ENCODE results near the gene FLRT2.

FLRT2 gene

DNA sequence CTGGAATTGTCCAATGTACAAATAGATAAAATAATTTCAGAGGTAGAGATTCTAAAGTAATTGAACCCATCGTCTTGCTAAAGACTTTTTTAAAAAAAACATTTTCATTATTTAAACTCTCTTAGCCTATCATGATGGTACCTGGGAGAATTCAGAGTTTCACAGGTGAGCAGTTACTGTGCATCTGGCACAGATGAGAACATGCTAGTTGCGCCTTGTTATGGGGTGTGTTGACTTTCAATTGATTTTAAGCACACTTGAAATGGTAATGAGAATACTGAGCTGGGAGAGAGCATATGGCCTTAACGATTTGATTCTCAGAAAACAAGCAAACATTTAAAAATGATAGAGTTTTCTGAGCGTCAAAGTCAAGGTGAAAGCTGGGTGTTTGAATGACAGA is 66.6 kb downstream of the FLRT2 start:
- no peak for DNase-seq (ENCODE audit: low spot score)

DNA sequence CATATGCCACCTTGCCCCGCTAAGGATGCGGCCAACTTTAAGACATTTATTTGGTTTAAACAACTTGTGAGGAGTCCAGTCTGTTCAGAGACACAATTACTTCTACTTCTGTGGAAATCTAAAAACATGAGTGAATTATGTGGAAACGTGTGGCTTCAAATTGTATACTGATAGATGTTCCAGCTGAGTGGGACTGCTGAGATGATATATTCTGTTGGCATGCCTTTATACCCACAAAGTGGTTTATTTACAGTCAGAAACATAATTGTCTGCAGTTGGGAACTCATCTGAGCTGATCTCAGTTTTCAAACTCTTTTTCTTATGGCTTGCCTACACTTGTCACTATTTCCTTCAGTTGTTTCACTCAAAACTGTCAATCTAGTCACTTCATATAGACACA is 67.8 kb downstream of the FLRT2 start:
- DNase-seq (ENCODE audit: low spot score): no peak

DNA sequence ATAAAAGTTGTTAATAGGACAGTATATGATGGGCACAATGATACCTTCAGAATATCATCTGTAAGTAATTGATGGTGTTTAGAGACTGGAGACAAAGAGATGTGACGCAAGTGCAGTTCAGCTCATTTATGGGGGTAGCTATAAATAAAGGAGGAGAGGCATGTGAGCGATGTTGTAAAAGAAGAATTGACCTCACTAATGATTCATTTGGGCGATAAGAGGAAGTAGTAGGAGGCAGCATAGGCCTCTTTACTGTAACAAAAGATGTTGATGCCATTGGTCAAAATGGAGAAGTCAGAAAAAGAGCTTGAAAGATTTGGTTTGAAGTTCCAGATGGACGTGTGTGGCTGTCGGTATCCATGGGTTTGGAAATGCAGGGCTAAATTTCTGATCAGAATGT is 70.0 kb downstream of the FLRT2 start:
- DNase-seq (ENCODE audit: low spot score): no peak

DNA sequence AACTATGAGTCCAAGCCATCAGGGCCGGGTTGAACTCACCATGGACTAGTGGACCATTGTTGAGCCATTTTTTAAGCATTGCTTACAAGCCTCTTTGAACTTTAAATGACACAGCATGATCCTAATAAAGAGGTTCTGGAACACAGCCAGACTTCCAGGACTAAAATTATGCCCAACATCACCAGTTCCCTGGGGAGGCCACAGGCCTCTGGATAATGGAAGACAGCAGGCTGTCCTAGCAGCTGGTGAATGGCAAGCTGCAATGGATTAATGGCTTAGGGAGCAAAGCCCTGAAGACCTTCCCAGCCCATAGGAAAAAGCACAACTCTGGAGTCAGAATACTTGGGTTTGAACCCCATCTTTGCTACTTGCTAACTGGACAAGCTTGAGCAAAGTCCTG is 71.3 kb downstream of the FLRT2 start:
- no peak for DNase-seq (ENCODE audit: low spot score)

DNA sequence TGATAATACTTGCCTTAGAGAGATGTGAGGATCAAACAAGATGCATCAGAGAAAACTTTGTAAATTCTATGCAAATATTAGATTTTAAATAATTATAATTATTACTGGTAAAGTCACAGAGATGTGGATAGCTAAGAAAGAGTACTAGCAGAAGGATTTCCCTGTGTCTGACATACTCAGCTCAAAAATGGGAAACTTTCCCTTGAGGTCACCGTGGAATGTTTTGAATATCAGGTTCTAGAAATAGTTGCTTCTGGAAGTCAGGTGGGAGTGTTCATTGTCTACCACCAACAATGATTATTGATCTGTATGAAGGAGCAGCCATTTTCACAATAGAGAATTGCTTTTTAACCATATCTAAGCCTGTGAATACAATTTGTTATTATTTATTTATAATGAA is 71.7 kb downstream of the FLRT2 start:
- DNase-seq (ENCODE audit: low spot score): no peak

DNA sequence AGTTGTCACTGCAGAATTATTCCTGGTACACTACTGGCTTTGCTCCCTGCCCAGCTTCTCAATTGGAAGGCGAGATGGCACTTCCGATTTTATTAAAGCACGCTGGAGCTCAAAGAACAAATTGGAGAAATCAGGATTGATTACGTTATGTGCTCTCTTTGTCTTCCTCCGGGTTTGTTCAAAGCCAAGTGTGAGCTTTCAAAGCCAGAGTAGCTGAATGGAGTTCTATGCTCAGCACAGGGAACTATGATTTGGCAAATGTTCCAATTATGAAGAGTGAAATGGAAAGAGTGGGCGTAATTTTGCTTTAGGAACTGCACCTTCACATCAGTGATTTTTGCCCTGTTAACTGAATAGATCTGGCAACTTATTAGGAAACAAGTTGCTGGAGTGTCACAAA is 72.4 kb downstream of the FLRT2 start:
- DNase-seq (ENCODE audit: low spot score): no peak

DNA sequence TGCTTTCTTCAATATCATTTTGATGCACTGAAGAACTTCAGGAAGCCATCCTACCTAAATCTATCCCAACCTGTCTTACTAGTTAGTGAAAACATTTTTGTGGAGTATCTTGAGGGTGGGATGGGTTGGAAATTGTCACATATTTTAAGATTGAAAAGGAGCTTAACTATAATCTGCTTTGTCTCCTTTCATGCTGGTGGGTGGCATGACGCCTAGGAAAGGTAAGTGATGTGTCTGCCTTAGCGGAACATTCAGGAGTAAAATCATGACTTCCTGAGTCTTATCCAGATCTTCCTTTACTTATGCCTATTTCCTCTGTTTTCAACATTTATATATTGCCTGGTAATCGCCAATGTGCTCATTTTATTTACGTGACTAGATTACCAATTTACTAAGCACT is 74.1 kb downstream of the FLRT2 start:
- DNase-seq (ENCODE audit: low spot score): no peak

DNA sequence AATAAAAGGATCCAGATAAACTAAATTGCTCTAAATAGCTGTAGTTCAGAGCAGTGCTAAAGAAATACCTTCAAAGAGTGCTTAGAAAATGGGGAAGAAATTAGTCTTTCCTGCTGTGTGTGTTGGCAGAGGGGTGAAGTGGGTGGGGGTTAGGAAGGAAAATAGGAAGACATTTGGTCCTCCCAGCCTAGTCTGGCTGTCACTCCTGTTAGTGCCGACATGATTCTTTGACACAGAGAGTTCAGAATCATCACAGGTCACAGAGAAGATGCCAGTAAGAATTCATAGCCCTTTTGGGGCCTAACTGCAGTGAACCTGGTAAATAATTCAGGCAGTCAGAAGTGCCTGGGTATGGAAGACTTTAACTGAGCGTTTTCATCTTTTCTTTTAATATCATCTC is 74.8 kb downstream of the FLRT2 start:
- DNase-seq (ENCODE audit: low spot score): no peak

DNA sequence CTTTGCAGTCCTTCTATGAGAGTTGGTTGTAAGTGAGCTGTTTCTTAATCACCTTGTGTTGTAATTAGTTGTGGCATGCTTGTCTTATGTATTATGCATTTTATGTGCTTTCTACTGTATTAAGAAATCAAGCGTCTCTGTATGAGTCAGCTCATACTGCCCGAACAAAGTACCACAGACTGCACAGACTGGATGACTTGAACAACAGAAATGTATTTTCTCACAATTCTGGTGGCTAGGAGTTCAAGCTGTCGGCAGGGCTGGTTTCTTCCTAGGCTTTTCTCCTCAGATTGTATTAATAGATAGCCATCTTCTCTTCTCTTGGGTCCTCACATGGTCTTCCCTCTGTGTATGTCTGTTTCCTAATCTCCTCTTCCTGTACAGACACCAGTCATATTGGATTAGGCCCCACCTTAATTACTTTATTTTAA is 77.7 kb downstream of the FLRT2 start:
- no peak for DNase-seq (ENCODE audit: low spot score)

DNA sequence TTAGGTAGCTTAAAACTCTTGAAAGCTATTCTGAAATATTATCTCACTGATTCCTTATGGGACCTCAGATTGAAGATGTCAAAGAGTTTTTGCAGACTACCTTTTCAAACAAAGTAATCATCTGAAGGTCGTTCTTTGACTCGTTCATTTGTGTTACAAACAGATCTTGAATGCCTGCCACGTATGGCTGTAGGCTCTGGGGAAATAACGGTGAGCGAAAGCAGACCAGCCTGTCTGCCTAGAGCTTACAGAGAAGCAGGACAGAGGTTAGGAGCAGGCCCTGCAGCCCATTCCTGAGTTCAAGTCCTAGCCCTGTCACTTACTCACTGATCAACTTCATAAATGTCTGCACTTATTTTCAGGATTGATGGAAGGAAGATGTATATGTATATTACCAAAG is 83.6 kb downstream of the FLRT2 start:
- DNase-seq (ENCODE audit: low spot score): no peak

DNA sequence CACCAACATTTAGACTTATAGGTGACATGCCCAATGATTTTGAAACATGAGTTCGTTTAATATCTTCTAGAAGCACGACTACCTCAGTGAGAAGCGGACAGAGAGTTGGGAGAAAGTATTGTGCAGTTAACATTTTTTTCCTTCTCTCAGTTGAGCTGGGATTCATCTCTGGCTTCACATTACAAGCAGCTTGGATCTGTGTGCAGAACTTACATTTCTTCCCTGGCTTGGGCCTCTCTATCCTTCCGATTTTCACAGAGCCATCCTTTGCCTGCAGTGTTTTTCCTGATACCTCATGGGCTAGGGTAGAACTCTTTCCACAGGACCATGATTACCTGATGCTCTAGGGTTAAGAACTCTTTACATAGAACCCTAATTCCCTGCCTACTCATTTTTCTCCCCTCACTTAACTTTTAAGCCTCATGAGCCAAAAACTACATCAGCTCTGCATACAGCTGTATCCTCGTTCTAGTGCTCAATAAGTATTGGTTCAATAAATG is 86.5 kb downstream of the FLRT2 start:
- no peak for DNase-seq (ENCODE audit: low spot score)

DNA sequence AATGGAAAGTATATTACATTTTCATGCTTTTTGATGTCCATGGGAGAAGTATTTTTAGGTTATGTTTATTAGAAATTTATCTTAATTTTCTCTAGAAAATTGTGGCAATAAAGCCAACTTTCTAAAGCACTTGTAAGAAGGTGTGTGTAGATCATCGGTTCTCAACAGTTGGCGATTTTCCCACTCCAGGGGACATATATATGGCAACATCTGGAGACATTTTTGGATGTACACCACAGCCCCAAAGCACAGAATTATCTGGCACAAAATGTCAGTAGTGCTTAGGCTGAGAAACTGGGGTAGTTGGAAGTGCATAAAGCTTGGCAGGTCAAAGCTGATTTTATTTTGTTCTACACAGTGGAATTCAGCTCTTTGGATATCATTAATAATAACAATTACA is 86.9 kb downstream of the FLRT2 start:
- DNase-seq (ENCODE audit: low spot score): no peak

DNA sequence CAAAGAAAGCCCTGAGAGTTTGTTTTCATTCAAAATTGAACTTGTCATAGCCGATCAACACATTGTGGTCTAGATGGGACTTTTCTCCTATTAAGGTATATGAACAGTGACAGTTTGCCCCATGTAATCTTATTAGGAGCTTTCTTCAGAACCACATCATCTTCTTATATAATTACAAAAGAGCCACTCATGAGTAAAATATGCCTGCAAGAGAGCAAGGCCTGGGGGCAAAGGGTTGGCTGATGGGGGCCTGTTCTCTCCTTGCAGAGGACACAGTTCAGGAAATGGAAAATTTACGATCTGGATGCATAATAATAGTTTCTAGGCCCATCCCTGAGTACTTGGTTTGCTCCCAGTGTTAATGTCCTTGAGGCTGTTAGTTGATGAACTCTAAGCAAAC is 87.8 kb downstream of the FLRT2 start:
- no peak for DNase-seq (ENCODE audit: low spot score)

DNA sequence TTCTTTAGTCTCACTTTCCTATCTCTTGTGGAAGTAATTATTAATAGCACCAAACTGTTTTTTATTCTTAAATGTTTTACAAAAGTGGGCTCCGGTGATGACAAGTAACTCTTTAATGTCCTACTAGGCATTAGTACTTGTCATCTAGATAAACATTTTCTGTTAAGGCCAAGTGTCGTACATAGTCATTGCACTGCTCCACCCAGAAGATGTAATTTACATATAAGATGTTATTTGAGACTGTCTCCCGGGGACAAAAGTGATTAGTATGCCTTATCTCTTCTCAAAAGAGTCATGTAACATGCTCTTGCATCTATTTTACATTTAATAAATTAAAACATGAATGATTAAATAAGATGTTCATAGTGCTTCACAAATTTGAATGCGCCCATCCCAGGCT is 88.4 kb downstream of the FLRT2 start:
- no peak for DNase-seq (ENCODE audit: low spot score)

DNA sequence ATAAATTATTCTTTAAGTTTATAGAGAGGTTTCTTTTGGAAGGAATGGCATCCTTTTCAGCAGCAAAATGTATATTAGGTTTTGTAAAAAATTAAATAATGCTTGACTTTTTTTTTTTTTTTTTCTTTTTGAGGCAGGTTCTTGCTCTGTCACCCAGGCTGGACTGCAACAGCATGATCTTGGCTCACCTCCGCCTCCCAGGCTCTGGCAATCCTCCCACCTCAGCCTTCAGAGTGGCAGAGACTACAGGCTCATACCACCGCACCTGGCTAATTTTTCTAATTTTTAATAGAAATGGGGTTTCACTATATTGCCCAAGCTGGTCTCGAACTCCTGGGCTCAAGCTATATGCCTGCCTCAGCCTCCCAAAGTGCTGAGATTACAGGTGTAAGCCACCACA is 89.0 kb downstream of the FLRT2 start:
- no peak for DNase-seq (ENCODE audit: low spot score)

DNA sequence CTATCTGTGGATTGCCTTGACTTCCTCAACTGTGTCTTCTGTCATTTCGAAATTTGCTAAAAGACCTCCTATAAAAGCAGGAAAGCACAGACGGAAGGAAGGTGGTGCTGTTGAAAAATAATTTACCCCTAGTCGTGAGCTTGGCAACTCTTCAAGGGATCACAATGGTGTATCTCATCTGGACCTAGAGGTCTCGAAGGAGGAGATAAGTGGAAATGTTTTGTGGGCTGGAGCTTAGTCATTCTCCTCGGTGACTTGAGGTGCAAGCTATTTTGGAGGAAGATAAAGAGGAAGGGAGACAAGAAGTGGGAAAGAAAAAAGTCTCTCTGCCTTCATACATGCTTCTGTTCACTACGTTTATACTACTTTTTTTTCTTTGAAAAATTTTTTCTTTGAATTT is 89.9 kb downstream of the FLRT2 start:
- no peak for DNase-seq (ENCODE audit: low spot score)

DNA sequence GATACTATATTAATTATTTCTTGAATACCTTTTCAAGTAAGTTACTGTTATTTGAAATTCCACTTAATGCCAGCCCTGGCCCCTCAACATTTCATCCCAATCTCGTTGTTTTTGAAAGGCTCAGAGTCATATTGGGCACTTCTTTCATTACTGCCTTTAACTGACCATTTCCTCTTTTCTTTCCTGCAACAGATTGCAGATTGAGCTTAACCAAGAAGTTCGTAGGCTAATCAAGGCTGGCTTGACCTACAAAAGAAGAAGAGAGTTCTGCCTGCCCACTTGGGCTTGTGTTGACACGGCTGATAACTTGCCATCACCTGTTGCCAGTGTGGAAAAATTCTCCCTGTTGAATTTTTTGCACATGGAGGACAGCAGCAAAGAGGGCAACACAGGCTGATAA is 91.0 kb downstream of the FLRT2 start:
- DNase-seq (ENCODE audit: low spot score): no peak

DNA sequence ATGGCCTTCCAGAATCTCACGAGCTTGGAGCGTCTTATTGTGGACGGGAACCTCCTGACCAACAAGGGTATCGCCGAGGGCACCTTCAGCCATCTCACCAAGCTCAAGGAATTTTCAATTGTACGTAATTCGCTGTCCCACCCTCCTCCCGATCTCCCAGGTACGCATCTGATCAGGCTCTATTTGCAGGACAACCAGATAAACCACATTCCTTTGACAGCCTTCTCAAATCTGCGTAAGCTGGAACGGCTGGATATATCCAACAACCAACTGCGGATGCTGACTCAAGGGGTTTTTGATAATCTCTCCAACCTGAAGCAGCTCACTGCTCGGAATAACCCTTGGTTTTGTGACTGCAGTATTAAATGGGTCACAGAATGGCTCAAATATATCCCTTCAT is 92.2 kb downstream of the FLRT2 start:
- DNase-seq (ENCODE audit: low spot score): no peak

DNA sequence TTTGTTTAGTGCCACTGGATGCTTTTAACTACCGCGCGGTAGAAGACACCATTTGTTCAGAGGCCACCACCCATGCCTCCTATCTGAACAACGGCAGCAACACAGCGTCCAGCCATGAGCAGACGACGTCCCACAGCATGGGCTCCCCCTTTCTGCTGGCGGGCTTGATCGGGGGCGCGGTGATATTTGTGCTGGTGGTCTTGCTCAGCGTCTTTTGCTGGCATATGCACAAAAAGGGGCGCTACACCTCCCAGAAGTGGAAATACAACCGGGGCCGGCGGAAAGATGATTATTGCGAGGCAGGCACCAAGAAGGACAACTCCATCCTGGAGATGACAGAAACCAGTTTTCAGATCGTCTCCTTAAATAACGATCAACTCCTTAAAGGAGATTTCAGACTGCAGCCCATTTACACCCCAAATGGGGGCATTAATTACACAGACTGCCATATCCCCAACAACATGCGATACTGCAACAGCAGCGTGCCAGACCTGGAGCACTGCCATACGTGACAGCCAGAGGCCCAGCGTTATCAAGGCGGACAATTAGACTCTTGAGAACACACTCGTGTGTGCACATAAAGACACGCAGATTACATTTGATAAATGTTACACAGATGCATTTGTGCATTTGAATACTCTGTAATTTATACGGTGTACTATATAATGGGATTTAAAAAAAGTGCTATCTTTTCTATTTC is 93.2 kb downstream of the FLRT2 start:
- no peak for DNase-seq (ENCODE audit: low spot score)

DNA sequence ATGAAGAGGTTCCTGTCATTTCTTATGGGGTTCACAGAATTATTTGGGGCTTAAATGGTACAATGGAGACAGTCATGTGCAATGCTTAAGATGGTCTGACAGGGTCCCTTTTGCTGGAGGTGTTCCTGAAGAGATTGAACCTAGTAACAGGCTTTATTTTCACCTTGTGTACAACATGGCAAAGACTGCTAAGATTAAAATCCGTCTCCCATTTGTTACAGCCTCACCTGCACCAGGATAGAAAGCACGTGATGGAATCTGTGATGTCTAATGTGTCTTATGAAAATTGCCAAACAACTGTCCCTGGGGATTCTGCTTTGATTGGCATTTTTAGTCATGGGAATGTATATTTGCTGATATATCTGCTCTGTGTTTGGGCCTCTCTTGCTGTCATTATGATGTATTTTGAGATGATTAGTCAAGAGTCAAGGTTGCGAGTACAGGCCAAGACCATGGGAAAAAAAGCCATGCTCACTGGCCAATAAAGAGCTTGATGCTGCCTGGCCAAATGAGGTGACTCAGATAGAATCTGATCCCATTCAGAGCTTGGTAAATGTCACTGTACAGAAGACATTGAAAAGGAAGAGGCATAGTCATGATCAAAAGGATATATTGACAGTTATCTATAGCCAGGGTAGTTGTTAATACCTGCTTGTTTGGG is 96.1 kb downstream of the FLRT2 start:
- no peak for DNase-seq (ENCODE audit: low spot score)

DNA sequence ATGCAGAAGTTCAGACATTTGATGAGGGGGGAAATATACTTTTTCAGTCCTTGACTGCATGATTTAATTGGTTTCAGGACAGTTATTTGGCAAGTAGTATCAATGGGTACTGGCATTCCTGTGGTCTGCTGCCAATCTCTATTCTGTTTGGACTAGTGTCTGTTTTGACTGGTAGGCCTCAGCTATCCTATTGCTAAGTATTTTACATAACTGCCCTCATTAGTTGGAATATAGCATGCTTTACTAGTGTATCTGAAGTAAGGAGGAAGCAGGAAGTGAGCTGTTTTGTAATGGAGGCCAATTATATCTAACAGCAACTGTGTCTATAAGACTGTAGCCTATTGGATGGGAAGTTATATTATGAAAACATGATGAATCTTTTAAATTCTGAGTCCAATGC is 104.3 kb downstream of the FLRT2 start:
- DNase-seq (ENCODE audit: low spot score): no peak

DNA sequence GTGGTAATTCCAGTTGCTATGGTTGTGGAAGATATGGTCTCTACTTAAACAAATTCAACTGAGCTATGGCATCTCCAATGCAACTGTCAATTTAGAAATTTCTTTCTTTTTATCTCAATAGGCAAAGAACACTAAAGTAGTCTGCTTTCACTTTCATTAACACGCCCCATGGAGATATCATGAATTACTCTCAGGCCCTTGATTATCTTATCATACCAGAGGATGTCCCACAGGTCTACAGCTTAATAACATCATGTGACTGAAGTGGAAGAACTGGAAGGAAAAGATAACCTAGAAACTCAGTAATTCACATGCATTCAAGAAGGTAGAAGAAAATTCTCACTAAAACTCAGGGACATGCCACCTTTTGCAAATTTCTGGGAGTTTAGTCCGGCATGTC is 114.3 kb downstream of the FLRT2 start:
- no peak for DNase-seq (ENCODE audit: low spot score)

DNA sequence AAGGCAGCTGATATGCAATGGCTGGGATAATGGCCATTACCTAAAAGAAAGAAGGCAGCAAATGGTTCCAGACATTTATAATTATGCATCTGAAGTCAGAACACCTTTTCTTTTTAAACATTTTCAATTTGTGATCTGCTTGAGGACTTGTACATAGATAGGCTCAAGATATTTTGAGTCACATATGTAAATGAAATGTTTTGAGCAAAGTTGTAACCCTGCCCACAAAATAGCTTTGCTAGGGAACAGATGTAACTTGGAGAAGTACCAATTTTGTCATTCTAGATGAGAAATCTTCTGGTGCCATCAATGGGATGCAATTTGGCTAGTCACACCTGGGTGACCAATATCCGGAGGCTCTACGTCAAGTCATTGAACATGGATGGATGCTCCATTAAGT is 123.1 kb downstream of the FLRT2 start:
- no peak for DNase-seq (ENCODE audit: low spot score)
